HUES48 (cell line): ENCODE measurements around the gene LCE4A.

Experiments used
- H3K27ac ChIP-seq: one replicate; pipeline ENCODE4 v1.7.0; 2013; ENCODE audit warnings: low read depth, low read length, inconsistent platforms
- H3K27me3 ChIP-seq: 2 replicates; pipeline ENCODE4 v1.6.1; 2013; ENCODE audit warnings: mild to moderate bottlenecking, low read length; ENCODE audit not compliant: control insufficient read depth, insufficient read depth
- H3K36me3 ChIP-seq: 2 replicates; pipeline ENCODE4 v1.6.1; 2013; ENCODE audit warnings: low read length; ENCODE audit not compliant: control insufficient read depth, insufficient read depth
- H3K4me1 ChIP-seq: 2 replicates; pipeline ENCODE4 v1.6.1; 2013; ENCODE audit warnings: mild to moderate bottlenecking, low read length; ENCODE audit not compliant: control insufficient read depth, insufficient read depth
- H3K4me3 ChIP-seq: 2 replicates; pipeline ENCODE4 v1.5.1; 2013; ENCODE audit warnings: mild to moderate bottlenecking, low read depth, low read length
- H3K9ac ChIP-seq: 2 replicates; pipeline ENCODE4 v1.6.1; 2013; ENCODE audit warnings: mild to moderate bottlenecking, low read depth, low read length, moderate library complexity
- H3K9me3 ChIP-seq: 2 replicates; pipeline ENCODE4 v1.6.1; 2013; ENCODE audit warnings: low read length; ENCODE audit not compliant: control insufficient read depth, insufficient read depth

LCE4A gene

DNA sequence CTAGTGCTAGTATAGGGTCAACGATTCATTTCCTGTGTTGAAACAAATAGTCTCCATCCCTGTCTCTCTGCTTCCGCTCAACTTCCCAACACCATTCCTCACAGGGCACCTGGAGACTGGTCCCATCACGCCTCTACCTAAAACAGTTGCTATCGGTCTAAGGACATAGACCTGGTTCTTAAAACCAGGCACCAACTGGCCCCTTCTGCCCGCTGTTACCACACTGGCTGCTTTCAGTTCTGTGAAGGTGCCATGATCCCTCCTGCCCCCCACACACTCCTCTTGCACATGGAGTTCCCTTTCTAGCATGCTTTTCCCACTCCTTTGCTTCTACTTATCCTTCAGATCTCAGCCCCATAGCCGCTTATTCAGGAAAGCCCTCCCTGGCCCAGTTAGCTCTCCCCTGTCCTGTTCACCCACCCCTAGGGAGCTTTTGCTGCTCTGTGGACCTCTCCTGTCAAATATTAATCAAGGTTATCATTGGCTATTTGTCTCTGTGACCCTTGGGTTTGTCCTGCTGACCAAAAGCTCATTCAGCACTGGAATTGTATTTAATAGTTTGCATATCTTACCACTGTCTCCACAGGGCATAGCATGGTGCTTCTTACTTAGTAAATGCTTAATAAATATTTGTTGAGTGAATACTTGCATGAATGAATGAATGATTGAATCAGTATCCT lies 37.9 kb downstream of the LCE4A start:
- H3K36me3 ChIP-seq, result no peaks in the 10 kb centered on the region
- no peak overlapping the region for H3K27ac ChIP-seq
- H3K9ac ChIP-seq, result no peak overlapping the region
- no peak overlapping the region for H3K4me3 ChIP-seq
- H3K27me3 ChIP-seq, result no peaks in the 10 kb centered on the region
- H3K4me1 ChIP-seq, result no peaks in the 10 kb centered on the region
- H3K9me3 ChIP-seq, result peaks cover 94% of the 10 kb centered on the region

DNA sequence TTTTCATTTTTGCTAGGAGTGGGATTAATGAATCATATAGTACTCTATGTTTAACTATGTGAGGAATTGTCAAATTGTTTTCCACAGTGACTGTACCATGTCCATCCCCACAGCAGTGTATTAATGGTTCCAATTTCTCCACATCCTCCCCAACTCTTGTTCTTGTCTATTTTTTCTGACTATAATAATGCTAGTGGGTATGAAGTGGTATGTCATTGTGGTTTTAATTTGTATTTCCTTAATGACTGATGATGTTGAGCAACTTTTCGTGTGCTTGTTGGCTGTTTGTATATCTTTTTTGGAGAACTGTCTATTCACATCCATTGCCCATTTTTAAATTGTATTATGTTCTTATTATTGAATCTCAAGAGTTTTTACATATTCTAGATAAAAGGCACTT lies 39.9 kb downstream of the LCE4A start:
- H3K9me3 ChIP-seq, result peaks cover 94% of the 10 kb centered on the region
- H3K27ac ChIP-seq, result no peak overlapping the region
- no peaks in the 10 kb centered on the region for H3K27me3 ChIP-seq

DNA sequence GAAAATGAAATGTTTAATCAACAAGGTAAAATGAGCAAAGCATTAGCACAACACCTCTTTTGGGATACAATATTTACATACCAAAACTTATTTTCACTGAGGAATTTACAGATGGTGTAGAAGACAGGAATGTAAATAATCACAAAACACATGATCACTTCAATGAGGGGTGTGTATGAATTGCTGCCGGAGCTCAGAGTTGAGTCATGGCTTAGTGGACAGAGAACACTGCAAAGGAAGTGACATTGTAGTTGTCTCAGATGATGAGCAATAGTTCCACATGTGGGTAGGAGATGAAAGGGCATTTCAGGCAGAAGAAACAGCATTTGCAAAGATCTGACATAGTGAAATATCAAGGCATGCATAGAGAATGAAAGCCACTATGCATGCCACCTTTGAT lies 44.3 kb downstream of the LCE4A start:
- Histone ChIP-seq H3K27me3 (no peaks in the 10 kb centered on the region), H3K27ac (no peak overlapping the region)

More for the DNA sequence above, 39.9 kb downstream of the LCE4A start:
- Histone ChIP-seq H3K4me1 (no peaks in the 10 kb centered on the region), H3K36me3 (no peaks in the 10 kb centered on the region), H3K4me3 (no peak overlapping the region), H3K9ac (no peak overlapping the region)

DNA sequence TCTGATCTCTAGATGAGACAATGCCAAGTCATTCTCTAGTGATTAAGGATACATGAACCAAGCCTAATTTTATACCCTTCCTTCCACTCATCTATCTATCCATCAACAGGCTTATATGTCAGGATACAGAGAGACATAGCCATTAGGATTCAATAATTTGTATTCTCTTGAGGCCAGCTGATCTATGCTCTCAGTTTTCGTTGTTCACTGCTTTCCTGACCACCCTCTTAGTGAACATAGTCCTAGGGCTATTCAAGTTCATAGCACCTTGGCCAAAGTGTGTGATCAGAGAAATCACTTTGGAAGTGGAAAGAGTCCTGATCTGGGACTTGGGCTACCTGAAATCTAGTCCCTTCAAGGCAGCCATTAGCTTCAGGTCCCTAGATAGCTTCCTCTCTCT lies 45.6 kb downstream of the LCE4A start:
- Histone ChIP-seq H3K4me1 (no peaks in the 10 kb centered on the region), H3K4me3 (no peak overlapping the region), H3K9ac (no peak overlapping the region), H3K9me3 (peaks cover 90% of the 10 kb centered on the region), H3K27me3 (no peaks in the 10 kb centered on the region), H3K27ac (no peak overlapping the region), H3K36me3 (no peaks in the 10 kb centered on the region)

More for the DNA sequence above, 44.3 kb downstream of the LCE4A start:
- peaks cover 90% of the 10 kb centered on the region for H3K9me3 ChIP-seq
- no peak overlapping the region for H3K9ac ChIP-seq
- no peaks in the 10 kb centered on the region for H3K36me3 ChIP-seq
- no peaks in the 10 kb centered on the region for H3K4me1 ChIP-seq
- no peak overlapping the region for H3K4me3 ChIP-seq

DNA sequence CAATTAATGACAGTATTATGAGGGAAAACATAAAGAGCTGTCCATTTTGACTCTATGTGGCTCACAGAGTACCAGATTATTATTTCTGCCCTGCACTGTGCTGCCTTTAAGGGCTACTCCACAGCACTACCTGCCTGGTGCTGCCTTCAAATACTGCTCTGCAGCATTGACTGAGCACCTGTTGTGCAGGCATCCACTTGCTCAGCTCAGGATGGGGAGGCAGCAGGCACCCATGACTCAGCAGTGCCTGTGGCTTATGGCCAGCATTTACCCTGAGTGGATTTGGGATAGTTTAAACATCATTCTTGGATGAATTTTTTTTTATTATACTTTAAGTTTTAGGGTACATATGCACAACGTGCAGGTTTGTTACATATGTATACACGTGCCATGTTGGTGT lies 48.9 kb downstream of the LCE4A start:
- no peaks in the 10 kb centered on the region for H3K27me3 ChIP-seq
- no peaks in the 10 kb centered on the region for H3K36me3 ChIP-seq
- peaks cover 95% of the 10 kb centered on the region for H3K9me3 ChIP-seq
- H3K4me3 ChIP-seq, result no peak overlapping the region
- H3K4me1 ChIP-seq, result no peaks in the 10 kb centered on the region
- no peak overlapping the region for H3K27ac ChIP-seq
- no peak overlapping the region for H3K9ac ChIP-seq

DNA sequence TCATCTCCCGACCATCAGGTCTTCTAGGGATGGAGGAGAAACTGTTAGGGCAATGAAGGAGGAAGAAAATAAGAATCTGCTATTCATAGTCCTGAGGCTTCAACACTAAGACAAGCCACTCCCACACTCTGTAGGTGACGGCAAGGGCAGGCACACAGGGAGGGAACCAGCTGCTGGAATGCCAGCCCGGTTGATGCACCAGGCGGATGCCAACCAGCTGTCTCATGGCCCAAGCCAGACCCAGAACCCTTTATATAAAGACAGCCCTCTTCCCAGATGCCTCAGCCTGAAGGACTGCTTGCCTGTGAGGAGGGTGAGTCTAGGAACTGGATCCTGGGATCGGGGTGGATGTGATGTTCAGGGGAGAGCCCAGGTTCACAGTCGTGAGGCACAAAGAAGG lies 49.8 kb downstream of the LCE4A start, which contains the start of gene KPRP:
Gene KPRP (plus strand): TSS at position 279 of the 400 bp plus-strand sequence. CDS start 1,564 bp downstream, outside the sequence.
- Histone ChIP-seq H3K27ac (no peak within 1 kb of the TSS), H3K4me3 (no peak within 1 kb of the TSS), H3K27me3 (no peaks in the 10 kb centered on the region), H3K9me3 (peaks cover 95% of the 10 kb centered on the region), H3K9ac (no peak within 1 kb of the TSS), H3K36me3 (no peaks in the 10 kb centered on the region), H3K4me1 (no peaks in the 10 kb centered on the region)

DNA sequence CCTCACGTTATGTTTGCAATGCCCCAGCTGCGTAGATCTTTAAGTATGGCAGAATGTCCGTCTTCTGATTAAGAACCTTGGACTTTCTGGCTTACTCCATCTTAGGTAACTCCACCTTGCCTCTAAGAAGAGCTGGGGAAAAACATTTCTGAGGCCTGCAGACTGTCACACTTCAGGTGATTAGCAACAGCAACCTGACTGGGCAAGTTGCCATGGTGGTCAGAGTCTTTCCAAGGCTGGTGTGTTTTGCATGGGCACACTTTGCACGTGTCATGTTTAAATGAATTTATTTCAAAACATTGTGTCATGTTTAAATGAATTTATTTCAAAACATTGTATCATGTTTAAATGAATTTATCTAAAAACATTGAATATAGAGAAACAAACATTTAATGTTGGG lies 50.7 kb downstream of the LCE4A start:
- H3K27ac ChIP-seq, result no peak overlapping the region
- no peak overlapping the region for H3K4me3 ChIP-seq
- H3K9ac ChIP-seq, result no peak overlapping the region
- H3K27me3 ChIP-seq, result no peaks in the 10 kb centered on the region
- peaks cover 92% of the 10 kb centered on the region for H3K9me3 ChIP-seq
- no peaks in the 10 kb centered on the region for H3K4me1 ChIP-seq
- no peaks in the 10 kb centered on the region for H3K36me3 ChIP-seq
